Measurements from ENCODE around the gene SATB1.
"Not testable (repeated sequence)": the region's sequence is repeated elsewhere in the genome, so short reads cannot be mapped to it uniquely, and the experiment has no call there.

SATB1 gene

GRCh38 chr3:18349197-18349798 lies 75.8 kb downstream of the SATB1 start:
- no peak for DNase-seq

- no peak for DNase-seq
Measured at GRCh38 chr3:18346097-18346496, 79.0 kb downstream of the SATB1 start.

GRCh38 chr3:18345015-18345367 lies 80.1 kb downstream of the SATB1 start:
- DNase-seq: no peak

- no peak for DNase-seq
Measured at GRCh38 chr3:18344306-18345014, 80.7 kb downstream of the SATB1 start.

GRCh38 chr3:18343809-18344208 lies 81.3 kb downstream of the SATB1 start:
- DNase-seq: no peak

GRCh38 chr3:18338827-18339514 lies 86.2 kb downstream of the SATB1 start:
- no peak for DNase-seq

- no peak for DNase-seq
Measured at GRCh38 chr3:18337231-18337630, 87.9 kb downstream of the SATB1 start.

GRCh38 chr3:18334837-18335601 lies 90.1 kb downstream of the SATB1 start:
- peak; percentile 64 to 77 for DNase-seq

- not testable (repeated sequence) for DNase-seq
Measured at GRCh38 chr3:18330772-18331441, 94.2 kb downstream of the SATB1 start.

- DNase-seq: no peak
Measured at GRCh38 chr3:18308096-18308650, 117.0 kb downstream of the SATB1 start.

GRCh38 chr3:18307529-18307928 lies 117.6 kb downstream of the SATB1 start:
- DNase-seq: no peak

- DNase-seq: no peak
Measured at GRCh38 chr3:18302517-18302916, 122.6 kb downstream of the SATB1 start.

GRCh38 chr3:18301781-18302180 lies 123.4 kb downstream of the SATB1 start:
- no peak for DNase-seq

GRCh38 chr3:18300916-18301315 lies 124.2 kb downstream of the SATB1 start:
- no peak for DNase-seq

- DNase-seq: no peak
Measured at GRCh38 chr3:18297126-18297525, 128.0 kb downstream of the SATB1 start.

All from AML-193 (cell line).